T follicular helper cell (primary cell): ENCODE measurements around the gene LY6G6C.

Experiments
- DNase-seq: peaks from one replicate; pipeline ENCODE4 v3.0.0-alpha.2; 2020; ENCODE audit warnings: low read depth
- total RNA-seq, 2 experiments: gene quantifications; one replicate each; lab custom pipeline; 2026; lab: John Stamatoyannopoulos, UW

The LY6G6C gene, protein sequence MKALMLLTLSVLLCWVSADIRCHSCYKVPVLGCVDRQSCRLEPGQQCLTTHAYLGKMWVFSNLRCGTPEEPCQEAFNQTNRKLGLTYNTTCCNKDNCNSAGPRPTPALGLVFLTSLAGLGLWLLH
- total RNA-seq: 0 to 0.06 reads per million in 2 experiments

GRCh38 chr6:31721351-31722020 lies at the start of gene LY6G6C:
Gene LY6G6C, minus strand, starts transcription at chr6:31721746. Its CDS starts 67 bp downstream, at chr6:31721679.
- DNase-seq: no peak

GRCh38 chr6:31770860-31771259 lies 49.3 kb upstream of the LY6G6C start:
- DNase-seq: no peak

GRCh38 chr6:31769684-31770371 lies 48.3 kb upstream of the LY6G6C start:
- DNase-seq: peak; percentile 76

DNA sequence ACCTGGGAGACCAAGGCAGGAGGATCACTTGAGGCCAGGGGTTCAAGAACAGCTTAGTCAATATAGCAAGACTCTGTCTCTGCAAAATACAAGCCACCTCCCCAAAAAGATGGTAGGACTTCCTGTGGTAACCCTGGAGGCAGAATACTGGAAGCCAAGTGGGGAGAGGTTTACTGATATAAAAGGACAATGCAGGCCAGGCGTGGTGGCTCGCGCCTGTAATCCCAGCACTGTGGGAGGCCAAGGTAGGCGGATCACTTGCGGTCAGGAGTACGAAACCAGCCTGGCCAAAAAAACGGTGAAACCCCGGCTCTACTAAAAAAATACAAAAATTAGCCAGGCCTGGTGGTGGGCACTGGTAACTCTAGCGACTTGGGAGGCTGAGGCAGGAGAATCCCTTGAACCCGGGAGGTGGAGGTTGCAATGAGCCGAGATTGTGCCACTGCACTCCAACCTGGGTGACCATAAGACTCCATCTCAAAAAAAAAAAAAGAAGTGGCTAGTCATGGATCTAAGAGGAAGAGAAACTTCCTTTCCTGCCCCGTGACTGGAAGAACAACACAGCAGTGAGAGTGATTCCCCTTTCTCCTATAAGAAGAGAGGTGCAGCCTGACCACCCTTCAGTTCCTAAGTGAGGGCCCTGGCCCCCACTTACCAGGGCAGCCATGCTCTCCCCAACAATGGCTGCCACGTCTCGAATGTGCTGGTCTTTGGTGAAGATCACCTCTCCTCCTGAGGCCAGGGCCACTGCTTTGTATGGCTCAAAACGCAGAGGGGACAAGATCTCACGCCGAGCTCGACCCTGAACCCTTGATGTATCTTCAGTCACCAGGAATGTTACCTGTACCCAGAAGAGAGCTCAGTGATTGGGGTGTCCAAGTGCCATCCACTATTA lies 47.1 kb upstream of the LY6G6C start:
- DNase-seq: no peak

GRCh38 chr6:31767096-31767645 lies 45.6 kb upstream of the LY6G6C start:
- no peak for DNase-seq

GRCh38 chr6:31765910-31766794 lies 44.6 kb upstream of the LY6G6C start:
- no peak for DNase-seq

GRCh38 chr6:31765559-31765909 lies 44.0 kb upstream of the LY6G6C start:
- DNase-seq: no peak

- no peak for DNase-seq
Measured at GRCh38 chr6:31764198-31764597, 42.7 kb upstream of the LY6G6C start.

- DNase-seq: no peak
Measured at GRCh38 chr6:31763619-31763940, 42.0 kb upstream of the LY6G6C start.

GRCh38 chr6:31762878-31763618 lies 41.5 kb upstream of the LY6G6C start:
- DNase-seq: no peak

GRCh38 chr6:31762356-31762755 lies 40.8 kb upstream of the LY6G6C start, which contains the start of gene SAPCD1:
Gene SAPCD1, plus strand, starts transcription at chr6:31762656. Its CDS starts 399 bp downstream, at chr6:31763055.
- DNase-seq: no peak

- no peak for DNase-seq
Measured at GRCh38 chr6:31761343-31761742, 39.8 kb upstream of the LY6G6C start.

DNA sequence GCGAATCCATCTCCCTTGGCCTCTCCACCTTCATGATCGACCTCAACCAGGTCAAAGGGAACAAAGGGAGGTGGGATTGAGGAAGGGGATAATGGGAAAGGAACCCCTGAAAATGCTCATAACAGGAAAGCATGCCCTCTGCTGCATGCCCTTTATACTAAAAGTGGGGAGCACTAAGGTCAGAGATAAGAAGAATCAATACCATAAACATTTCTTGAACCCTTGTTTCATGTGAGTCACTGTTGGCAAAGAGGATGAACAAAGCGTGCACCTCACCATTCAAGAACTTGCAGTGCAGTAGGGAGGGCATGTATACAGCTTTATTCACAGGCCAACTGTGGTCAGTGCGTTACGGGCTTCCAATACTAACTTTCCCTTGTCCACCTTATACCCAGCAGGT lies 39.2 kb upstream of the LY6G6C start:
- no peak for DNase-seq

DNA sequence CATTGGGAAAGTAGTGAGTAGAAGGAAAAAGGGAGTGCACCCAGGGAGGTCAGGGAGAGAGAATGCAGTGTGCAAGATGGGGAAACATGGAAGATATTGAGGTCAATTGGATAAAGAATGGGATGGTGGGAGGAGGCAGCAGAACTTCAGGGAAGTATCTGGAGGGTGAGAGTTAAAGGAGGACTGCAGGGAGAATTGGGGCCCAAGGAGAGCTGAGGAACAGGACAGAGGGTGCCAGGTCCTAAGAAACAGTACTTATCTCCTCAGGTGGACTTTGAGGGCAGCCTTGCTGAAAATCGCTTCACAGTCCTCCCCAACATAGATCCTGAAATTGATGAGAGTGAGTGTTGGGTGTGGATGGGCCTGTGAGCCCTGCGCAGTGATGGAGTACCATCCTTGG lies 36.7 kb upstream of the LY6G6C start:
- DNase-seq: no peak

GRCh38 chr6:31752739-31753319 lies 31.3 kb upstream of the LY6G6C start:
- no peak for DNase-seq

DNA sequence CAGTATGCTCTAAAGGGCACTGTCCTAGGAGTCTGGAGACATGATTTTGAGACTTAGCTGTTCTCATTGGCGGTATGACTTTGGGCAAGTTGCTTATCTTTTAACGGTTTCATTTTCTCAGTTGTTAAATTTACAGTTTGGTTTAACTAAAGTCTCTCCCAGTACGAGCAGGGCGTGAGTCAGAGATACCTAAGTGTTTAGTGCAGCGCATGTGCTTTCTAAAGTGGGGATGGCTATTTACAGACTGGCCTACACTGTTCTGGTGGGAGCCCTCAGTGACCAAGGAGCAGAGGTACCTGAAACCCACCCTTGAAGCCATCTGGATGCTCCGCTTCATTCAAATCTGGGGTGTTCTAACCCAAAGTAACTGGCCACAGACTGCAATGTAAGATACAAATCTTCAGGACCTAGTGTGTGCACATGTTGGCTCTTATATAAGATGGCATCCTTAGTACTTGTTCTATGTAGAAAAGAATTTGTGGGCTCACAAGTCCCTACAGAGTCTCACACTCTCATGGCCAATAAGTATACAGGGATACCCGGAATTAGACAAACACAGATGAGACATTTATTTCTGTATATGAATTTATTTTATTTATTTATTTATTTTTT lies 29.0 kb upstream of the LY6G6C start:
- DNase-seq: no peak

- DNase-seq: no peak
Measured at GRCh38 chr6:31749301-31750036, 27.9 kb upstream of the LY6G6C start.

- no peak for DNase-seq
Measured at GRCh38 chr6:31744422-31744821, 22.9 kb upstream of the LY6G6C start.

DNA sequence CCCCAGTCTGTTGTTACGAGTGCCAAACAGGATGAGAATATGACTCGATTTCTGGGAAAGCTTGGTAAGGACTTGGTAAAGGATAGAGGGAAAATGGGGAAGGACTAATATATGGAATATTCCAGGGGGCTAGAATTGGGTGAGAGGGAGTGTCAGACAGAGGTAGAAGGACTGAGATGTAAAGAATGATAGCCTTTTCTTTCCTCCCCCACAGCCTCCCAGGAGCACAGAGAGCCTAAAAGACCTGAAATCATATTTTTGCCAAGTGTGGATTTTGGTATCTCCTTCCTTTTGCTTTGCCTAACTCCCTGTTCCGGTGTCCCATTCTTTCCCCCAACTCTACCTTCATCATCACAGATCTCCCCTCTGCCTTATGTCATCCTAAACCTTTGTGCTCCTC lies 21.3 kb upstream of the LY6G6C start:
- DNase-seq: no peak
